DMS79 (cell line): ENCODE data around the gene CCDC74A.
A peak's percentile ranks its signal among the peaks of the same experiment; 100 is the strongest.
"Not testable (repeated sequence)": the region's sequence is repeated elsewhere in the genome, so short reads cannot be mapped to it uniquely, and the experiment has no call there.

Experiments used
- DNase-seq: peaks from one replicate; lab custom pipeline; 2025; lab: John Stamatoyannopoulos, UW

Gene CCDC74A

DNA sequence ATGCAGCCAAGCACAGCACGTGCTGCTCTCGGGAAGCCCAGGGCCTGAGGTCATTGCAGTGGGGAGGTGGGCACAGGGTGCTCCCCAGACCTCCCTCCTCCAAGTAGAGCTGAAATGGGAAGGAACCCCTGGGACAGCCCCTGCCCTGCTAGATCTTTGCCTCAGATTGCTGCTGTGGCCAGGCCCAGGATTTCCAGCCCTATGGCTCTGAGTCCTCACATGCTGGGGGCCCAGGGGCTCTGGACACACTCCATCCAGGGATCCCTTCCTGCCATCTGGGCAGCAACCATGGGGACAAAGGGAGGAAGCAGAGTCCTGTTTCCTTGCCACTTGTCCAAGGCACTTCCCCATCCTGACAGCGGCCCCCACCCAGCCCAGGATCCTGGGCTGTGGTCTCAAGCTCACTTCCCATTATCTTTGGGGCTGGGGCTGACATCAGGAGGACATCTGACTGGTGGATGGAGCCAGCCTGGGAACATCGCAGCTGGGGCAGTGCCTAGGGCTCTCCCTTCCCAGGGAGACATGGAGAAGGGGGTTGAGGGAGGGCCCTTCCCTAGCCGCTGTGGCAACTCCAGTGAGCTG lies 2.3 kb downstream of the CCDC74A start:
- DNase-seq = not testable (repeated sequence)

DNA sequence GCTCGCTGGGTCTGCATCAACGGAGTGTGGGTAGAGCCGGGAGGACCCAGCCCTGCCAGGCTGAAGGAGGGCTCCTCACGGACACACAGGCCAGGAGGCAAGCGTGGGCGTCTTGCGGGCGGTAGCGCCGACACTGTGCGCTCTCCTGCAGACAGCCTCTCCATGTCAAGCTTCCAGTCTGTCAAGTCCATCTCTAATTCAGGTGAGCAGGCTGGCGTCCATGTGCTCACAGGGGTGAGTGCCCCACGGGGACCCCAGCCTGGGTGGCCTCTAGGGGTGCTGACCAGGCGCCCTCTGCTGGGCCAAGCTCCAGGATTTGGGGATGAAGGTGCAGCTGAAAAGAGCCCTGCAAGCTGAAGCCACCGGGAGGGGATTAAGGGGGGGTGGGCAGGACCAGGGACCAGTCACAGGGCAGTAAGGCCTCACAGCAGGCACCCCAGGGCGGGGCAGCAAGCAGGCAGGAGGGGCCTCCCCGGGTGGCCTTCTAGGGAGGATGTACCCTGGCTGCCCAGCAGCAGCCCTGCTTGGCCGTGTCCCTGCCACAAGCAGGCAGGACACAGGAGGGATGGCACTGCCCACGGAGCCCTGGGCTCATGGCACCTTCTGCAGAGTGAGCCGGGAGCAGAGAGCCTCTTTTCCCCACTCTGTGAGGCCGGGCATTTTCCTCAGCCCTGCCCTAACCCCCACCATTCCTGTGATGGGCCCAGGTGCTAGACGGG lies 3.1 kb downstream of the CCDC74A start:
- DNase-seq = not testable (repeated sequence)

DNA sequence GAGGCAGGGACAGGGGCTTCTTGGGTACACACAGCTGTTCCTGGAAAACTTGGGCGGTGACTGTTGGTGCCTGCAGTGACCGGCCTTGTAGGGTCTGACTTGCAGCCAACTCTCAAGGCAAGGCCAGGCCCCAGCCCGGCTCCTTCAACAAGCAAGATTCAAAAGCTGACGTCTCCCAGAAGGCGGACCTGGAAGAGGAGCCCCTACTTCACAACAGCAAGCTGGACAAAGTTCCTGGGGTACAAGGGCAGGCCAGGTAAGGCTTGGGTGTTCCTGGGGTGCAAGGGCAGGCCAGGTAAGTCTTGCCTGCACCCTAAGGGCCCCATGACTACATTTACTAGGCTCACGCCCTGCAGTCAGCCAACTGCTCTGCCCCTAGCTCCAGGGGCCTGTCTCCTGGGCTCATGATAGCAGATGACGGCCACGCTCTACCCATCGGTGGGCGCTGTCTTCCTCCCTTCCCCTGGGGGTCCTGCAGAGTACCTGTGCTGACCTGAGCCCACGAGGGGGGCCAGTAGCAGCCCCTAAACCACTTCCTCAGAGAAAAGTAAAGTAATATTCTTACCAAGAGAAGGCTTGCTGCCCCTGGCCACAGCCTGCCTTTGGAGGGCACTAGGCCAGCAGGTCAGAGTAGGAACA lies 4.0 kb downstream of the CCDC74A start:
- not testable (repeated sequence) for DNase-seq

DNA sequence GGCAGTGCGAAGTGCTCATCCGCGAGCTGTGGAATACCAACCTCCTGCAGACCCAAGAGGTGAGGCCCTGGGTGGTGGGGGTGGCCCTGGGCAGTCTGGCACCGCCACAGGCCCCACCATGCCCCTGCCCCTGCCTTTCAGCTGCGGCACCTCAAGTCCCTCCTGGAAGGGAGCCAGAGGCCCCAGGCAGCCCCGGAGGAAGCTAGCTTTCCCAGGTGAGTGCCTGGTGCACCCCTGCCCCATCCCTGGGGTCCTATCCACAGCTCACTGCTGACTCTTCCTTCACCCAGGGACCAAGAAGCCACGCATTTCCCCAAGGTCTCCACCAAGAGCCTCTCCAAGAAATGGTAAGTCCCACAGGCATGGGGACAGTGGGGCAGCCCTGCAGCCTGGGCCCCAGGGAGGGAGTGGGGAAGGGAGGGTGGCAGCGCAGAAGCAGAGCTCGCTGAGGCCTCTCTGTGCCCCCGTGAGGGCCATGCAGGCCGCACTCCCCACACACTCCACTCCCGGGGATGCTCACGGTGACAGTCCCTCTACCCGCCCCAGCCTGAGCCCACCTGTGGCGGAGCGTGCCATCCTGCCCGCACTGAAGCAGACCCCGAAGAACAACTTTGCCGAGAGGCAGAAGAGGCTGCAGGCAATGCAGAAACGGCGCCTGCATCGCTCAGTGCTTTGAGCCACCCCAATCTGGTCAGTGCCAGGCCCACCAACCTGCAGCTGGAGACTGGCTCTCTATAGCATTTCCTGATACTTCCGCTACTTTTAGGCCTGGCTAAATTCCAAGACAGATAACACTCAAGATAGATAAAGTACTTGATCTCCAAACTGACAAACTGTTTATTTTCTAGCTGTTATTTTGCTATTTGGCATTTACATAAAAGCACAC lies 5.3 kb downstream of the CCDC74A start:
- peak; percentile 16 for DNase-seq

DNA sequence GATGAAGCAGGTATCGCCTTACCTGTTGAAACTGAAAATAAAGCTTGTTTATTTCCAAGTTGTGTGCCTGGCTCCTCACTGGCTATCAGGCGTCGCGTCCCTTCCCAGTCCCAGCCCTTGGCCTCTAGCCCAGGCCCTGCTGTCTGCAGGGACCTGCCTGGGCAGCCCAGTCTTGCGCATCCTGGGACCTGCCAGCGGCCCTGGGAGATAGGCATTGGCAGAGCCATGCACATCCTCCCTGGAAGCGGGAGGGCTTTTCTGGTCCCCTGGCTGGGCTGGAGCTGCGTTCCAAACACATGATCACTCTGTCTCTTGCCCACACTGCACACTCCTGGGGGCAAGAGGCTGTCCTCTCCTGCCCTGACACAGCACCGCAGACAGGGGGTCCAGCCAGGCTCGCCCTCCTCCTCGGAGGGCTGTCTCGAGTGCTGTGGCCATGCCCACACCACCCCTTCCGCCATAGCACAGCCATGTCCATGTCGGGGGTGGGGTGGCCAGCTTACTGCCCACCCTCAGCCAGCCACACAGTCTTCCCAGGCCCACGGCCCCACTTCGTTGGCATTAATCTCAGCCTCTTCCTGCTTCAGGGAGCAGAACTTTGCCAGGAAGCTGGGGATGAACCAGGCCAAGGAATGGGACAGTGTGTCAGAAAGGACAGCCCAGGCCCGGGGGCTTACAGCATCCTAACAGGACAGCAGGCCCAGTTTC lies 6.1 kb downstream of the CCDC74A start:
- DNase-seq = peak; percentile 43

DNA sequence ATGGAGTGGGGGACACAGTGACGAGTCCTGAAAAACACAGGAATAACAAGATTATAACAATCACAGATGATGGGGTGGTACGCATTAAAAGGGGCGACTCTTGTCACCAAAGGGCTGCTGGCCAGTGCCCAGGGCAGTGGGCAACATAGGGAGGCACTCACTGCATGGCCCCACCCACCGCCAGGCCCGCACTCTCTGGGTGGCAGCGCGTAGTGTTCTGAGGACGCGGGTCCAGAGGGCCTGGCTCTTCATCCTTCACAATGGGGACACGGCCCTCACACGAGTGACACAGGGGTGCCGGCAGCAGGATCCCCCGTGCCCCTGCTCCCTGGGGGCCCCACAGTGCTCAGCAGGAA lies 6.6 kb downstream of the CCDC74A start:
- DNase-seq = not testable (repeated sequence)

DNA sequence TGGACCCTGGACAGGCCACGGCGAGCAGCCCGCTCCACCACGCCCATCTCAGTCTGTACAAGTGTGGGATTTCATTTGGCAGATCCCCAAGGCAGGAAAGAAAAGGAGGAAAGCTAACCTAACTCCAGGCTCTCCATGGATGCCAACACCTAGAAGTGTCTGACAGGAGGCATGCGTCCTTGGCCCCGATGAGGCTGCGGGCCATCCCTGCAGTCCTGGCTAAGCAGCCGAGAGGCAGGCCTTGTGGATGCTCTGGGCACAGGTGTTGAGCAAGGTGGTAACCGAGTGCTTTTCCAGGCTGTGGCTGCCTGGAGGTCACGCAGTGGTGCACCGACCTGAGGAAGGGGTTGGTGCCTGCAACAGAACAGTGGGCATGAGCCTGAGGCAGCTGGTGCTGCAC lies 7.3 kb downstream of the CCDC74A start:
- not testable (repeated sequence) for DNase-seq

DNA sequence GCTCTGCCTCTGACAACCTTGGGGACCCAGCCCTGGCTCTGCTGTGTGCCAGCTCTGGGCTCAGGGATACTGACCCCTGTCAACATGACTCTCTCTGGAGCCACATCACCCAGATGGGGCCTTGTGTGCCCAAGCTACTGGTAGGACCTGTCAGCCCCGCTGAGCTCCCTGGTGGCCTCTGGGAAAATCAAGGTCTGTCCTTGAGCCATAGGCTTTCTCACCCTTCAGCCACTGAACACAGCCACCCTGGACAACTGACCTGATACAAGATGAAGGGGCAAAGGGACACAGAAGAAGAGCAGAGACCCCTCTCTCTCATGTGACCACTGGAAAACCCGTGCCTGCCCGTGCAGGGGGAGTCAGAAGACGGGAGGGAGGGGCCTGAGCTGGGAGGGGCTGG lies 7.8 kb downstream of the CCDC74A start:
- no peak for DNase-seq

DNA sequence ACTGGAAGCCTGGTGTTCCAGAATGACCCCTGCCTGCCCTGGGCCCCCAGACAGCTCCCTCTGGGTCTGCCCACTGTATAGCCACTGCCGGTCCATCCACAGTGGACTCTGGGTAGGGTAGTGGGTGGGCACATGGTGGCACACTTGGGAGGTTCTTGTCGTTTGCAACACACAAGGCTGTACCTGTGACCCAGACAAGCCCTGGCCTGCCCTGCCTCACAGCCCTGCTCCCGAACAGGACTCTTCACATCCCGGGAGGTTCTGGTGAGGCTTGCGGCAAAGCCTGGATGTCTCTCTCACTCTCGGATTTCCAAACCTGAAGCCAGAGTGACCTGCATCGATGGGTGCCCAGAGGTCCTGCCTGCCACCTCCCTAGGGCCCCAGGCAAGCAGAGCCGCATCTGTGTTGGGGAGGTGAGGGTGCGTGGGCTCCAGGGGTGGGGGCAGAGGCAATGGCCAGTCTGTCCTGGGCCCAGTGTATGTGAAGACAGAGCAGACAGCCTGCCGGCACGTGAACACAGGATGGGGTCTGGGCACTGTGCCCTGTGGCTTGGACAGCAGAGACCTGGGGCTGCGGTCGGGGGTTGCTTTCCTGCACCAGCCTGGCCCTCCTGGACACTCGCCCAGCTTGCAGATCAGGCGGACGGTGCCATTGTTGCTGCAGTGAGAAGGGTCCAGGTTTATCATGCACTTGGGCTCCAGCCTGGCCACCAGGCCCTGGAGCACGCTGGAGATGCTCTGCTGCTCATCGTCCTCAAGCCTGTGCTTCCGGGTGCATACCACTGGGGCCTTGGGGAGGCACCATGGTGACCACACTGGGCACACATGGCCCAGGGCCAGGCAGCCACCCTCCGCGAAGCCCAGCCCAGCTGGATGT lies 8.5 kb downstream of the CCDC74A start:
- not testable (repeated sequence) for DNase-seq

DNA sequence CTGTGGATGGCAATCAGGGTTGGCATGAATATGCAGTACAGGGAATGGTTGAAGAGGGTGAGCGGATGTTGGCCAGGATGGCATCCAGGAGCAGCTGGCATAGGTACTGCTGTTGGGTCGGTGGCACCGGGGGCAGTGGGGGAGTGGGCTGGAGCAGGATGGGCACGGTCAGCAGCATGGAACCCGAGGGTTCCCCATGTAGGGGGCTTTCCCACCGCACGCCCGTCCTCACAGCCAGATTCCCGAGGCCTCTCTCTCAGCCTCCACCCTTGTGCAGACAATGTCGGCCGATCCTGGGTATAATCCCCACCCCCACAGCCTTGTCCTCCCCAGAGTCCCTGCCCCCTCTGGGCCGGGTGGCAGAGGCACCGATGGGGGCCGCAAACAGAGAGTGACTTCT lies 9.2 kb downstream of the CCDC74A start:
- DNase-seq = not testable (repeated sequence)

DNA sequence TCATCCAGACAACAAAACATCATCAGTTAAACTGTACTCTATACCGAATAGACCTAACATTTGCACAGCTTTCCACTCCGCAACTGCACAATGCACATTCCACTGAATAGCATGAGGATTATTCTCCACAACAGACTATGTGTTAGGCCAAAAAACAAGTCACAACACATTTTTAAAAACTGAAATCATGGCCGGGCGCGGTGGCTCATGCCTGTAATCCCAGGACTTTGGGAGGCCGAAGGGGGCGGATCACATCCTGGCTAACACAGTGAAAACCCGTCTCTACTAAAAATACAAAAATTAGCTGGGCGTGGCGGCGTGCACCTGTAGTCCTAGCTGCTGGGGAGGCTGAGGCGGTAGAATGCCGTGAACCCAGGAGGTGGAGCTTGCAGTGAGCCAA lies 11.2 kb downstream of the CCDC74A start:
- not testable (repeated sequence) for DNase-seq

DNA sequence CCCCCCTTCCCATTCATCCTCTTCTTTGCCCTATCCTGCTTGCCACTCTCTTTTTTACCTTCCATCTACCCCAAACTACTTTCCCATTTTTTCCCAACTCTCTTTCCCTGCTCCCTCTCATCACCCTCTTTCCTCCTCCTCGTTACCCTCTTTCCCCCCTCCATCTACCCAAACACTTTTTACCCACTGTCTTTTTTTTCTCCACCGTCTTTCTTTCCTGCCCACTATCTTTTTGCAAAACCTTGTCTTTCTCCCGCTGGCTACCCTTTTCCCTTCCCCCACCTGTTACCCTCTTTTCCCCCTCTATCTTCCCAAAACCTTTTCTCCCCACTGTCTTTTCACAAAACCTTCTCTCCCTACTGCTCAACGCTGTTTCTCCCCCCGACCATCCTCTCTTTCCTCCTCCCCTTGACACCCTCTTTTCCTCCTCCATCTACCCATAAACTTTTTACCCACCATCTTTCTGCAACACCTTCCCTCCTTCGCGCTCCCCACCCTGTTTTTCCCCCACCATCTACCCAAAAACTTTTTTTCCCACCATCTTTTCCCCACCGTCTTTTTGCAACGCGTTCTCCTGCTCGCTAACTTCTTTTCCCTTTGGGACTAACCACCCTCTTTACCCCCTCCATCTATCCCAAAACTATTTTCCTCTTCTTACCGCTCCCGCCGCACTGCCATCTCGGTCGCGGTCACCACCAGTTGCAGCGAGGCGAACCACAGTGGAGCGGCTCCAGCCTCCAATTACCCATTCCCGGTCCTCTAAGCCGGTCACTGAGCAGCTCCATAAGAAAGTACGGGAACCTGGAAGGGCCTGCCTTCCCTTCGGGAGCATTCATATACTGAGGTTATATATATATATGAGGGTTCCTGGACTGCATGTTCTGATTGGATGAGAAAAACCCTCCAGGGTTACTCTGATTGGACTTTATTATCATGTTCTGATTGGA lies 15.0 kb downstream of the CCDC74A start:
- DNase-seq = no peak

DNA sequence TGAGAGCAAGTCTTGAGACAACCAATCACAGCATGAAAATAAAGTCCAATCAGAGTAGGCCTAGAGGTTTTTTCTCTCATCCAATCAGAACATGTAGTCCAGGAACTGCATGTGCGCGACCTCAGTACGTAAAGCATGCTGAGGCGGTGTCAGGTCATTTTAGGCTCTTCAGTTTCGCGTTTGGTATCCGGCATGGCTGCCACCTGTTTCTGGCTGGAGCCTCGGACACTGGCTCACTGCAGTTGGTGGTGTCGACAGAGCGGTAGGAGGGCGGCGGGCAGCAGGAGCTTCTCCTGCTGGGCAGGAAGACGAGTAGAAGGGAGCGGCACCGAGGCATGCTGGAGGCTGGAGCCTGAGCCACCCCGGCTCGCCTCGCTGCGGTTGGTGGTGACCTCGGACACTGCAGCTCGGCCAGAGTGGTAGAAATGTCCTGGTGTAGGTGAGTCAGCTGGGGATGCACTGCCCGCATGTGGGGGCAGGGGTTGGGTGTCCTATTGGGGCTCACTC lies 15.8 kb downstream of the CCDC74A start:
- no peak for DNase-seq

DNA sequence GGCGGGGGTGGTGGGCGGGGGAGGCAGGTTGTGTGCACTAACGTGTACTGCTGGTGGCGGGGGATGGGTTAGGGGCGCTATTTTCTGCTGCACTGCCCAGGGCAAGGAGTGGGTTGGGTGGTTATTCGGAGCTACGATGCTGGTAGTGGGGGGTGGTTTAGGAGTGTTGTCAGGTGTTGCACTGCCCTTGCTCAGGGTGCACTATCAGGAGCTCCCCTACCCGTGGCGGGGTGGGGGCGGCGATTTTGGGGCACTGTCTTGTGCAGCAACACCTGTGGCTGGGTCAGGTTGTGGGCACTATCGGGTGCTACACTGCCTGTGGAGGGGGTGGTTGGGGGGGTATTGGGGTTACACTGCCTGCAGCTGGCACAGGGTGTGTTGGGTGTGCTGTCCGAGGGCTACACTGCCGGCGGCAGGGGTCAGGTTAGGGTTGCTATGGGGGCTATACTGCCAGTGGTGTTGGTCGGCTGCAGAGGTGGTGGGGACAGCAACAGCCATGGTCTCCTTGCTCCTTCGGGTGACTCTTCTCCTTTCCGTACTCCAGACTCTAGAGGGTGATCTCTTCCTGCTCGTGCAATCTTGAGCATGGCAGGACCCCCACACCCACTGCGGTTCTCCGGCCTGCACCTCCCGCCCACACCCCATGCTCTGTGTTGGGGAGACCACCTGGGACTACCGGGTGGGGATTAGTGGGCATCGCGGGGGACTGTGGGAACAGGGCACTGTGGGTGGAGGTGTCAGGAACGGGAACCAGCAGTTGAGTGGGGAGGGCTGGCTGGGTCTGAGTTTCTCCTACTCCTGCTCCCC lies 16.5 kb downstream of the CCDC74A start:
- DNase-seq = not testable (repeated sequence)

DNA sequence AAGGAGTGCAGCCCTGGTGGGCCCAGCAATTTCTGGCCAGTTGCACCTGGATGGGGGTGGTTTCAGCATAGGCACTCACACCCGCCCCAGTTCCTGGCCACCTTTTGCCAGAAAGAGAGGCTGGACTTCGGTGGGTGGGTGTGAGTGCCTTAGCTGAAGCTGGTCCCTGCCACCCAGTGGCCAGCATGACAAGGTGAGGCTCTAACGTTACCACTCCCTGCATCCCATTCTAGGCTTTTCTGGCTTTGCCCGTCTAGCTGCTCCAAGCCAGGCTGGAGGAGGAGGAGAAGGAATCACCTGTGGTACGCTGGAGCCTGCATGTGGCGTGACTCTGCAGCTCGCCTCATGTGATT lies 17.1 kb downstream of the CCDC74A start:
- not testable (repeated sequence) for DNase-seq

DNA sequence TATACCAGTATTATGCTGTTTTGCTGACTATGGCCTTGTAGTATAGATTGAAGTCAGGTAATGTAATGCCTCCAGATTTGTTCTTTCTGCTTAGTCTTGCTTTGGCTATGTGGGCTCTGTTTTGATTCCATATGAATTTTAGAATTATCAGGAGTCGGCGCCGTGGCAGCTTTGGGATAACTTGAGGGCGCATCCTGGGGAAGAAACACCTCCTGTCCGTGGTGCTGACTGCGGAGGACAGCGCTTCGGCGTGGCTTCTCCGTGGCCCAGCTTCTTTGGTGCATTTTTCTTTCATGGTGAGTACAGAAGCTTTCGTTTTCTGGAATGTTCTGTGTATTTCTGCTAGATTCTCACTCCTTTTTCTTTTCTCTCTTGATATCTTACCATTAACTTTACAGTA lies 25.2 kb downstream of the CCDC74A start:
- DNase-seq = no peak

DNA sequence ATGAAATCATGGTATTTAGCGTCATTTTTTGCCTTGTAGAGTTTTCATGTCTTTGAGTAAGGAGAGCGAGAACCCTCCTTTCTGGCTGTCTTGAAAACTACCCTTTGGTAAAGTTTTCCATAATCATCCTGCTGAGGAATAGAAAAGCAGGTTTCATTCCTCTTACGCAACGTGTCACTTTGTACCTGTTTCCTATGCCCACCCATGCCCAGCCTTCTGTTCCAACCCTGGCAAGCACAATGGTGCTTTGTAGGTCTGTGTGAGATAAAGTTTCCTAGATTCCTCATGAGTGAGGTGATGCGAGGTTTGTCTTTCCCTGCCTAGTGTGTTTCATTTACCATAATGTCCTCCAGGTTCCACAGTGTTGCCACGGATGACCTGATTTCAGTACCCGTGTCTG lies 29.3 kb downstream of the CCDC74A start:
- DNase-seq = no peak

DNA sequence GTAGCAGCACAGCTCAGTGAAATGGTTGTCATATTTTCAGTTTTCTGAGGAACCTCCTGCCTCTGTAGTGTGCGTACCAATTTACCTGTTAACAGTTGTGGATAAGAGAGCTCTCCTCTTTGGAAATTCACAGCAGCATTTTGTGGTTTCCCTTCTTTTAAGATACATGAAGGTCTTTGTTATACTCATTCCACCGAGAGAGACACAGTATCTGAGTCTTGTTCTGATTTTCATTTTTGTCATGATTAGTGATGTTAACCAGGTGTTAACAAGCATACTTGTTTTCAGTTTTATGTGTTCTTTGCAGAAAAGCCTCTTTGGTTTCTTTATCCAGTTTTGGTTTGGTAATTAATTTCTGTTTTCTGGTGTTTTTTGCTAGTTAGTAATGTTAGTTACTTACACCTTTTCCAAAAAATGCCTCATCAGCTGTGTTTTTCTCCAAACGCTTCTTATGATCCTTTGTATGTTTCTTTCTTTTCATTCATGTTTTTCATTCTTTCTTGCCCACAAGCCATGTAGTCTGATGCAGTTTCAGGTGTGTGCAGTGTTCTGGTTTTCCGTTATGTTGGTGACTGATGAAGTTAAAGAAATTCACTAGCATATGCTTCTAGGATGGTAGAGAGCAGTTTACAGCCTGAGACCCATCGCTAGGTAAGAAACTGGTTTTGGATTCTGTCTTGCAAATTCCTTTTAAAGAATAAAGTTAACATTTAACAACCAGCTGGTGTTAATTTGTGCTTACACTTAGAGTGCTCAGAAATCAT lies 30.1 kb downstream of the CCDC74A start:
- DNase-seq = no peak
